ENCODE data around the gene EEIG1. TPM values are rescaled to one million over a fixed set of nuclear protein-coding genes. Genes with fewer than 3 reads are reported as not detected.

The EEIG1 gene
- total RNA-seq, 2 experiments from 2014 or later, result 77.2 to 83.8 TPM

- Mint-ChIP-seq H3K27me3 (no peaks in the 10 kb centered on the region), H3K9me3 (no peaks in the 10 kb centered on the region), H3K36me3 (peaks cover 3% of the 10 kb centered on the region), H3K4me1 (peaks cover 31% of the 10 kb centered on the region), H3K4me3 (no peak overlapping the region), H3K27ac (no peak overlapping the region)
- no peak for DNase-seq
Observed at GRCh38 chr9:127985011-127985410, 4.2 kb upstream of the EEIG1 start.

DNA sequence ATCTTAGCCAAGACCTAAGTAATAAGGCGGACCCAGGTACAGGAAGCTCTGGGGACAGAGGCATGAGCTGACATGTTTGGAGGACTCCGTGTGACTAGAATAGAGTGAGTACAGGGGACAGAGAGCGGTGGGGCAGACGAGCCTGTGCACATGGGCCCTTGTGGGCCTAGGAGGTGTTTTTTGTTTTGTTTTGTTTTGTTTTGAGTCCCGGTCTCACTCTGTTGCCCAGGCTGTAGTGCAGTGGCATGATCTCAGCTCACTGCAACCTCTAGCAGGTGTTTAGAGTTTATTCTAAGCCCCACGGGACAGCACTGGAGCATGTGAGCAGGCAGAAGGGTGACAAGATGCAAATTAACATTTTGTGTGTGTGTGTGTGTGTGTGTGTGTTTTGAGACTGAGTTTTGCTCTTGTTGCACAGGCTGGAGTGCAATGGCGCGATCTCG, 3.1 kb upstream of the EEIG1 start:
- Mint-ChIP-seq H3K4me3 (peak overlapping the region; percentile 4), H3K36me3 (peaks cover 9% of the 10 kb centered on the region), H3K27me3 (no peaks in the 10 kb centered on the region), H3K4me1 (peaks cover 31% of the 10 kb centered on the region), H3K9me3 (no peaks in the 10 kb centered on the region), H3K27ac (peak overlapping the region; percentile 81)
- DNase-seq, result no peak

DNA sequence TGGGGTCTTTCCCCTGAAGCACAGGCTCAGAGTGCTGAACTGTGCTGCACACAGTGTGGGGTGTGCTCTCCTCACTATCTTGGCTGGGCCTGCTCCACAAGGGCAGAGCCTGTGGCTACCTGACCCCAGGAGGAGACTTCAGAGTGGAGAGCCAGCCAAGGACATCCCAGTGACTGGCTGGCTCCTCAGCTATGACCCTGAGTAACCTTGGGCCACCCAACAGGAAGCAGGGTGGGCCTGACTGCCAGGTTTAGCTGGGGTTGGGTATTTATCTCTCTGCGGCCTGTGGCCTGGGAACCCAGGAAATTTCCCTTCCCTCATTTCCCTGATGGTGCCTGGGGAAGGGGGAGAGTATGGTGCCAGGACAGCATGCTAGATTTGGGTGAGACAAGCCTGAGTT, 2.1 kb upstream of the EEIG1 start:
- H3K36me3 Mint-ChIP-seq, result peaks cover 14% of the 10 kb centered on the region
- H3K27me3 Mint-ChIP-seq, result no peaks in the 10 kb centered on the region
- H3K27ac Mint-ChIP-seq, result peak overlapping the region; percentile 81
- H3K9me3 Mint-ChIP-seq, result no peaks in the 10 kb centered on the region
- H3K4me1 Mint-ChIP-seq, result peaks cover 33% of the 10 kb centered on the region
- no peak for DNase-seq
- H3K4me3 Mint-ChIP-seq, result peak overlapping the region; percentile 87

- H3K4me3 Mint-ChIP-seq, result peak overlapping the region; percentile 87
- H3K36me3 Mint-ChIP-seq, result peaks cover 15% of the 10 kb centered on the region
- no peaks in the 10 kb centered on the region for H3K27me3 Mint-ChIP-seq
- peak; percentile 65 for DNase-seq
- no peaks in the 10 kb centered on the region for H3K9me3 Mint-ChIP-seq
- H3K4me1 Mint-ChIP-seq, result peaks cover 39% of the 10 kb centered on the region
- peak overlapping the region; percentile 96 for H3K27ac Mint-ChIP-seq
Observed at GRCh38 chr9:127981559-127982121, 851 bp upstream of the EEIG1 start.

- H3K36me3 Mint-ChIP-seq, result peaks cover 22% of the 10 kb centered on the region
- peak overlapping the region; percentile 96 for H3K4me3 Mint-ChIP-seq
- peaks cover 52% of the 10 kb centered on the region for H3K4me1 Mint-ChIP-seq
- no peaks in the 10 kb centered on the region for H3K9me3 Mint-ChIP-seq
- DNase-seq, result peak; percentile 69
- H3K27ac Mint-ChIP-seq, result peak overlapping the region; percentile 95
- H3K27me3 Mint-ChIP-seq, result no peaks in the 10 kb centered on the region
Observed at GRCh38 chr9:127980060-127980705, 606 bp downstream of the EEIG1 start.

GRCh38 chr9:127979333-127980059, 1.3 kb downstream of the EEIG1 start:
- Mint-ChIP-seq H3K4me3 (peak overlapping the region; percentile 96), H3K27ac (peak overlapping the region; percentile 95), H3K36me3 (peaks cover 26% of the 10 kb centered on the region), H3K4me1 (peaks cover 54% of the 10 kb centered on the region), H3K9me3 (no peaks in the 10 kb centered on the region), H3K27me3 (no peaks in the 10 kb centered on the region)
- DNase-seq, result peak; percentile 59

DNA sequence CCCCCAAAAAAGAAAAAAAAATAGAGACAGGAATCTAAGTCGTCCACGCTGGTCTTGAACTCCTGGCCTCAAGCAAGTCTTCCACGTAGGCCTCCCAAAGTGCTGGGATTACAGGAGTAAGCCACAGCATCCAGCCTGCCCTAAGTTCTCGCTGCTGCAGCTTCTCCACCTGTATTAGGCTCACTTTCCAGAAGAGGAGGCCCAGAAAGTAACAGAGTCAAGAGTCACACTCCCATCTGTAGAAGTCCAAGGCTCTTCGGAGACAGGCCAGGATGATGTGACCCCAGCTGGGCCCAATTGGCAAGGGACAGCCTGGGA, 1.8 kb downstream of the EEIG1 start:
- DNase-seq, result no peak
- peak overlapping the region; percentile 96 for H3K4me3 Mint-ChIP-seq
- H3K36me3 Mint-ChIP-seq, result peaks cover 30% of the 10 kb centered on the region
- peak overlapping the region; percentile 95 for H3K27ac Mint-ChIP-seq
- H3K4me1 Mint-ChIP-seq, result peaks cover 58% of the 10 kb centered on the region
- H3K9me3 Mint-ChIP-seq, result no peaks in the 10 kb centered on the region
- no peaks in the 10 kb centered on the region for H3K27me3 Mint-ChIP-seq

DNA sequence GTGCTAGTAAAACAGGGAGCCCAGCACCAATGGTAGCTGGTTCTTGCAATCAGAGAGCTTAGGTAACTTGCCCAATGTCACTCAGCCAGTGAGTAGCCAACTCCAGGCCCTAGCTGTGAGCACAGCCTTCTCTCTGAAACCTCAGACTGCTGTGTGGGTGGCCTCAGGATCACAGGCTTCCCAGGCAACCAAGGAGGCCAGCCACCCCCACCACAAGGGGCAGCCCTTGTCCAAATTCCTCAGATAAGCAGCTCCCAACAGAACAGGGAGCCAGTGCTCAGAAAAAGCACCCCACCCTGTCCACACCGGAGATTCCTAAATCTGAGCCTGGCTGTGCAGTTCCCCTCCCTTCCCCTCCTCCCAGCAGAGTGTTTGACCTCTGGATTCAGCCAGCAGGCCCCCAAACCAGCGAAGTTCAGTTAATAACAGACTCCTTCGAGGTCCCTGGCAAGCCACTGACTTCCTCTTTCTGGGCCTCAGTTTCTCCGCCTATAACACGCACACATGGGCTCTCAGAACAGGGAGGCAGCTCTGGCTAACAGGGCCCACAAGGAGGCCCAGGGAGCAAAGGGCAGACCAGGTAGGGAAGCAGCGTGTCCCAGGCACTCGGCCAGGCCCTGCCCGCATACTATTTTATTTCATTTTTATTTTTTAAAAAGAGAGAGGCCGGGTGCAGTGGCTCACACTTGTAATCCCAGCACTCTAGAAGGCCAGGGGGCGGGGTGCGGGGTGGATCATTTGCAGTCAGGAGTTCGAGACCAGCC, 2.7 kb downstream of the EEIG1 start:
- Mint-ChIP-seq H3K27me3 (no peaks in the 10 kb centered on the region), H3K36me3 (peaks cover 30% of the 10 kb centered on the region), H3K4me3 (peak overlapping the region; percentile 96), H3K9me3 (no peaks in the 10 kb centered on the region), H3K4me1 (peaks cover 57% of the 10 kb centered on the region), H3K27ac (peak overlapping the region; percentile 95)
- DNase-seq, result no peak

- Mint-ChIP-seq H3K9me3 (no peaks in the 10 kb centered on the region), H3K4me3 (peak overlapping the region; percentile 96), H3K36me3 (peaks cover 30% of the 10 kb centered on the region), H3K27me3 (no peaks in the 10 kb centered on the region), H3K27ac (peak overlapping the region; percentile 95), H3K4me1 (peaks cover 57% of the 10 kb centered on the region)
- DNase-seq, result no peak
Observed at GRCh38 chr9:127977009-127977883, 3.5 kb downstream of the EEIG1 start.

GRCh38 chr9:127976498-127976897, 4.3 kb downstream of the EEIG1 start:
- Mint-ChIP-seq H3K27me3 (no peaks in the 10 kb centered on the region), H3K9me3 (no peaks in the 10 kb centered on the region), H3K27ac (peak overlapping the region; percentile 95), H3K4me3 (peak overlapping the region; percentile 96), H3K4me1 (peaks cover 59% of the 10 kb centered on the region), H3K36me3 (peaks cover 30% of the 10 kb centered on the region)
- DNase-seq, result no peak

DNA sequence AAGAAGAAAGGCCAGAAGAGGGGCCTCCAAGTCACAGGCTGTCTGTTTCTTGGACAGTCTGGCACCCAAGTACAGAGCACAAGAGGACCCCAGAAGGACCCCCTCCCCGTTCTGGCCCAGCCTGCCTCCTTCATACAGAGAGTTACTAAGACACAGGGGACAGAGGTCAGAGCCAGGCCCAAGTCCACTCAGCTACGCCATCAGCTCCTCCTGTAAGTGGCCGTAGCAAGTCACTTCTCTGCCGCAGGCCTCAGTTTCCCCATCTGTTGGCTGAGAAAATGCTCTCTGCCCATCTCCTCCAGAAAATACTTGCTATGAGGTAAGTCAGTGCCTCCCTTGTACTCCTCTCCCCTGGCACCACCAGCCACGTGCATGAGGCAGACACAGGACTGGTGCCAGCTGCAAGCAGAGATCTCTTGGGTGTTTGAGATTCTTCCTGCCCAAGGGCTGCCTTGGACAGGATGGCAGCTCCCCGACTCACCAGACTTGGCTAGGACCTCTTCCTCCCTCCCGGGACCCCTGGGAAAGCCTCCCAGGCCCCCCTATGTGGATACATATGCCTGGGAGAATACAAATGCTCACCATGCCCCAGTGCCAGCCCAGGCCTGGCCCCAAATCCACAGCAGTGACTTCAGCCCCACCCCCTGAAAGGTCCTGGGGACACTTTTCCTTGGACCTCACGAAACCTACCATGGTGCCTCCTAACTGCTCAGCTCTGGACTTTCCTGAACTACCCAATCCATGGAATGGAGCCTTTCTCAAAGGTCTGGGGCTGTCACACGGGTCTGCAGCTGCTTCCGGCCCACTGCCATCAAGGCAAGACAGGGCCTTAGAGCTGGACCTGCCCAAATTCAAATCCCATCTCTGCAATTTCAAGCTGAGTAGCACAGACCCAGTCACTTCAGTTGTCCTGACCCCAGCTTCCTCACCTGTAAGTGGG, 5.1 kb downstream of the EEIG1 start:
- peak overlapping the region; percentile 95 for H3K27ac Mint-ChIP-seq
- peak overlapping the region; percentile 96 for H3K4me3 Mint-ChIP-seq
- H3K9me3 Mint-ChIP-seq, result no peaks in the 10 kb centered on the region
- H3K27me3 Mint-ChIP-seq, result no peaks in the 10 kb centered on the region
- peaks cover 30% of the 10 kb centered on the region for H3K36me3 Mint-ChIP-seq
- H3K4me1 Mint-ChIP-seq, result peaks cover 65% of the 10 kb centered on the region
- DNase-seq, result no peak

- peaks cover 73% of the 10 kb centered on the region for H3K4me1 Mint-ChIP-seq
- no peaks in the 10 kb centered on the region for H3K27me3 Mint-ChIP-seq
- peak overlapping the region; percentile 95 for H3K27ac Mint-ChIP-seq
- H3K4me3 Mint-ChIP-seq, result peak overlapping the region; percentile 96
- no peaks in the 10 kb centered on the region for H3K9me3 Mint-ChIP-seq
- no peak for DNase-seq
- peaks cover 31% of the 10 kb centered on the region for H3K36me3 Mint-ChIP-seq
Observed at GRCh38 chr9:127974769-127975261, 6.0 kb downstream of the EEIG1 start.

DNA sequence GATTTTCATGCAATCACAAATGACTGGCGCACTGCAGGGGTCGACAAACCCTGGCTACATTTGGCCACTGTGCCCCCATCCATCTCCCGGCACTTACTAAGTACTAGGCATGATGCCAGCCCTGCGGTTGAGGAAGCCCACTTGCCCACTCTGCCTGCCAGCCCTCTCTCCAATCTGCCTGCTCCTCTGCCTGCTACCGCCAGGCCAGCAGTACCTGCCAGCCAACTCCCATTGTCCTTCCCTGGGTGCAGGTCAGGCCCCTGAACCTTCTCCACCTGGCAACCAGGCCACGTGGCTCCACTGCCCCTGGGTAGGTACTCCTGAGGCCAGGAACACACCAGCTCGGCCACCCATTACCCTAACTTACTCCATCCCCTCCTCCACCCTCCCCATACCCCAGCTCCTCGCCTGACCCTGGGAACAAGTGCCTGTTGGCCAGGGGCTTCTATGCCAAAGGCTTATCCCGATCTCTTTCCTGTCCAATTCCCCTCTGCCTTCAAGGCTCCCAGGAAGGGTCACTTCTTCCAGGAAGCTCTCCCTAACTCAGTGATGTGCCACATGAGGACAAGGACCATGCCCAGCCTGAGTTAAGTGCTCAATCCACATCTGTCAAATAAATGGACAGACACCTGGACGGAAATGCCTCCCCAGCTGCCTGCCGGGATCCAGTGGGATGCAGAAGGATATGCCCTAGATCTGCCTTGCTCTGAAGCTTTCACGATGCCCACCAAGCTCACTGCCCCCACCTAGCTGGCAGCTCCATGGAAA, 6.6 kb downstream of the EEIG1 start:
- no peaks in the 10 kb centered on the region for H3K9me3 Mint-ChIP-seq
- DNase-seq, result no peak
- H3K36me3 Mint-ChIP-seq, result peaks cover 34% of the 10 kb centered on the region
- peaks cover 79% of the 10 kb centered on the region for H3K4me1 Mint-ChIP-seq
- H3K4me3 Mint-ChIP-seq, result peak overlapping the region; percentile 96
- peak overlapping the region; percentile 95 for H3K27ac Mint-ChIP-seq
- no peaks in the 10 kb centered on the region for H3K27me3 Mint-ChIP-seq
